SK-N-SH treated with all-trans-retinoic acid at 6 μM for 48 hours (cell line): ENCODE data around the gene IQCF6.

ENCODE experiments used
- ARNTL ChIP-seq: fragments of 450-650 bp; formaldehyde crosslinking; IDR thresholded peaks from 2 replicates; pipeline ENCODE4 v1.5.0; 2020; ENCODE audit warnings: low read depth, mild to moderate bottlenecking, moderate library complexity, borderline replicate concordance
- CREB5 ChIP-seq: fragments of 250-450 bp; sonication (Bioruptor Pico); IDR thresholded peaks from 2 replicates; pipeline ENCODE4 v1.5.1; 2020; ENCODE audit warnings: low read depth, mild to moderate bottlenecking, moderate library complexity
- ESRRG ChIP-seq: fragments of 250-450 bp; sonication (Bioruptor Pico); IDR thresholded peaks from 2 replicates; pipeline ENCODE4 v1.6.1; 2021; ENCODE audit warnings: mild to moderate bottlenecking
- ISL1 ChIP-seq: fragments of 250-450 bp; sonication (Bioruptor Pico); IDR thresholded peaks from 2 replicates; pipeline ENCODE4 v2.1.2; 2022; ENCODE audit warnings: mild to moderate bottlenecking, moderate library complexity
- PPARA ChIP-seq: fragments of 250-450 bp; sonication (Bioruptor Pico); IDR thresholded peaks from 2 replicates; pipeline ENCODE4 v1.5.0; 2020; ENCODE audit warnings: mild to moderate bottlenecking, borderline replicate concordance
- RARB ChIP-seq: fragments of 250-450 bp; sonication (Bioruptor Pico); IDR thresholded peaks from 2 replicates; pipeline ENCODE4 v1.8.0; 2021; ENCODE audit warnings: mild to moderate bottlenecking, moderate library complexity
- ZFP3 ChIP-seq: fragments of 250-450 bp; sonication (Bioruptor Pico); IDR thresholded peaks from 2 replicates; pipeline ENCODE4 v1.5.0; 2020; ENCODE audit warnings: mild to moderate bottlenecking, moderate library complexity
- ZFP30 ChIP-seq: fragments of 450-650 bp; formaldehyde crosslinking; IDR thresholded peaks from 2 replicates; pipeline ENCODE4 v1.5.0; 2022; ENCODE audit warnings: mild to moderate bottlenecking, moderate library complexity
- ZNF70 ChIP-seq: fragments of 450-650 bp; formaldehyde crosslinking; IDR thresholded peaks from 2 replicates; pipeline ENCODE4 v1.5.0; 2020; ENCODE audit warnings: mild to moderate bottlenecking, moderate library complexity
- TF ChIP-seq, protein P1 (sequence below): fragments of 250-450 bp; sonication (Bioruptor Pico); IDR thresholded peaks from 2 replicates; pipeline ENCODE4 v1.8.0; 2020; ENCODE audit warnings: mild to moderate bottlenecking, moderate library complexity, borderline replicate concordance

GRCh38 chr3:51748327-51748726, 30.7 kb downstream of the IQCF6 start:
- TF ChIP-seq ZFP30 (CRISPR knock-in tag) (no peak), ZNF70 (CRISPR knock-in tag) (no peak), RARB (CRISPR knock-in tag) (no peak), PPARA (CRISPR knock-in tag) (no peak), ESRRG (no peak), CREB5 (CRISPR knock-in tag) (no peak), ZFP3 (CRISPR knock-in tag) (no peak), ISL1 (CRISPR knock-in tag) (no peak), ARNTL (CRISPR knock-in tag) (no peak)
- TF ChIP-seq, protein P1, sequence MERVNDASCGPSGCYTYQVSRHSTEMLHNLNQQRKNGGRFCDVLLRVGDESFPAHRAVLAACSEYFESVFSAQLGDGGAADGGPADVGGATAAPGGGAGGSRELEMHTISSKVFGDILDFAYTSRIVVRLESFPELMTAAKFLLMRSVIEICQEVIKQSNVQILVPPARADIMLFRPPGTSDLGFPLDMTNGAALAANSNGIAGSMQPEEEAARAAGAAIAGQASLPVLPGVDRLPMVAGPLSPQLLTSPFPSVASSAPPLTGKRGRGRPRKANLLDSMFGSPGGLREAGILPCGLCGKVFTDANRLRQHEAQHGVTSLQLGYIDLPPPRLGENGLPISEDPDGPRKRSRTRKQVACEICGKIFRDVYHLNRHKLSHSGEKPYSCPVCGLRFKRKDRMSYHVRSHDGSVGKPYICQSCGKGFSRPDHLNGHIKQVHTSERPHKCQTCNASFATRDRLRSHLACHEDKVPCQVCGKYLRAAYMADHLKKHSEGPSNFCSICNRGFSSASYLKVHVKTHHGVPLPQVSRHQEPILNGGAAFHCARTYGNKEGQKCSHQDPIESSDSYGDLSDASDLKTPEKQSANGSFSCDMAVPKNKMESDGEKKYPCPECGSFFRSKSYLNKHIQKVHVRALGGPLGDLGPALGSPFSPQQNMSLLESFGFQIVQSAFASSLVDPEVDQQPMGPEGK (CRISPR knock-in tag): no peak
